ENCODE data around the gene CCDC194. TPM values are rescaled to one million over a fixed set of nuclear protein-coding genes. Genes with fewer than 3 reads are reported as not detected.
A peak's percentile ranks its signal among the peaks of the same experiment; 100 is the strongest.

Gene CCDC194
- total and polyA plus RNA-seq, 2 of the 13 experiments (the other 11 are each of a cell fraction or from before 2014, with no cell fraction given): 0.13 to 0.21 TPM

DNA sequence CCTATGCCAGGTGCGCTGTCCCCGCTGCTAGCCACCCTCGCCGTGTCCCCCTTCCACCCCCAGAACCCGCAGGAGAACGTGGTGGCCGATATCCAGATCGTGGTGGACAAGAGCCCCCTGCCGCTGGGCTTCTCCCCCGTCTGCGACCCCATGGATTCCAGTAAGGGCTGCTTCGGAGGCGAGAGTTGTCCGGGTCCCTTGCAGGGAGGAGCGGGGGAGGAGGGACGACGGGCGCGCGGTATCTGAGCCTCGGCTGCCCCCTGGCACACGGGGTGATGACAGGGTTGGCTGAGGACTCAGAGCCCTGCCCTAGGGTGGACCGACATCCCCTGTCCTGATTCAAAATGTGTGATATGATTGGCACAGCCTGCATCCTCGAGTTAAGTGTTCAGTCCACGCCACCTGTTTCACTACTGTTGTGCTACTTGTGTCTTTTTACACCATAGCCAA is 26.5 kb upstream of the CCDC194 start (continued):
- TF ChIP-seq, protein P1, sequence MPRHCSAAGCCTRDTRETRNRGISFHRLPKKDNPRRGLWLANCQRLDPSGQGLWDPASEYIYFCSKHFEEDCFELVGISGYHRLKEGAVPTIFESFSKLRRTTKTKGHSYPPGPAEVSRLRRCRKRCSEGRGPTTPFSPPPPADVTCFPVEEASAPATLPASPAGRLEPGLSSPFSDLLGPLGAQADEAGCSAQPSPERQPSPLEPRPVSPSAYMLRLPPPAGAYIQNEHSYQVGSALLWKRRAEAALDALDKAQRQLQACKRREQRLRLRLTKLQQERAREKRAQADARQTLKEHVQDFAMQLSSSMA (CRISPR knock-in tag; IDR thresholded peaks at IDR 0.05): peak; percentile 77; the same call in 1 of the 2 replicates
- TF ChIP-seq JDP2 (CRISPR knock-in tag; IDR thresholded peaks at IDR 0.05; ENCODE audit: borderline replicate concordance) (no peak), HOXA3 (CRISPR knock-in tag; IDR thresholded peaks at IDR 0.05) (no peak), KAT7 (CRISPR knock-in tag; IDR thresholded peaks at IDR 0.05; ENCODE audit: borderline replicate concordance) (no peak), ZNF260 (CRISPR knock-in tag; IDR thresholded peaks at IDR 0.05; ENCODE audit: borderline replicate concordance, low read depth) (no peak), IRF2 (CRISPR knock-in tag; IDR thresholded peaks at IDR 0.05) (no peak), TP53 (CRISPR knock-in tag; conservative IDR thresholded peaks at IDR 0.05) (no peak), ZNF530 (CRISPR knock-in tag; IDR thresholded peaks at IDR 0.05; ENCODE audit: low read depth) (no peak), ZNF781 (CRISPR knock-in tag; IDR thresholded peaks at IDR 0.05; ENCODE audit: borderline replicate concordance, not compliant biosample characterization) (no peak), KDM3A (CRISPR knock-in tag; IDR thresholded peaks at IDR 0.05; ENCODE audit: low read depth) (no peak), DNMT3B (CRISPR knock-in tag; conservative IDR thresholded peaks at IDR 0.05) (no peak), SOX5 (CRISPR knock-in tag; IDR thresholded peaks at IDR 0.05; ENCODE audit: borderline replicate concordance) (no peak), SRSF1 (optimal IDR thresholded peaks at IDR 0.05; ENCODE audit: low read depth, low read length) (no peak), ZNF672 (CRISPR knock-in tag; IDR thresholded peaks at IDR 0.05) (no peak), EED (CRISPR knock-in tag; IDR thresholded peaks at IDR 0.05) (no peak), ZNF326 (CRISPR knock-in tag; IDR thresholded peaks at IDR 0.05; ENCODE audit: borderline replicate concordance) (no peak), ZNF746 (CRISPR knock-in tag; IDR thresholded peaks at IDR 0.05) (no peak)
- TF ChIP-seq, protein P2, sequence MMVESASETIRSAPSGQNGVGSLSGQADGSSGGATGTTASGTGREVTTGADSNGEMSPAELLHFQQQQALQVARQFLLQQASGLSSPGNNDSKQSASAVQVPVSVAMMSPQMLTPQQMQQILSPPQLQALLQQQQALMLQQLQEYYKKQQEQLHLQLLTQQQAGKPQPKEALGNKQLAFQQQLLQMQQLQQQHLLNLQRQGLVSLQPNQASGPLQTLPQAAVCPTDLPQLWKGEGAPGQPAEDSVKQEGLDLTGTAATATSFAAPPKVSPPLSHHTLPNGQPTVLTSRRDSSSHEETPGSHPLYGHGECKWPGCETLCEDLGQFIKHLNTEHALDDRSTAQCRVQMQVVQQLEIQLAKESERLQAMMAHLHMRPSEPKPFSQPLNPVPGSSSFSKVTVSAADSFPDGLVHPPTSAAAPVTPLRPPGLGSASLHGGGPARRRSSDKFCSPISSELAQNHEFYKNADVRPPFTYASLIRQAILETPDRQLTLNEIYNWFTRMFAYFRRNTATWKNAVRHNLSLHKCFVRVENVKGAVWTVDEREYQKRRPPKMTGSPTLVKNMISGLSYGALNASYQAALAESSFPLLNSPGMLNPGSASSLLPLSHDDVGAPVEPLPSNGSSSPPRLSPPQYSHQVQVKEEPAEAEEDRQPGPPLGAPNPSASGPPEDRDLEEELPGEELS (CRISPR knock-in tag; IDR thresholded peaks at IDR 0.05): no peak
- TF ChIP-seq, protein P3, sequence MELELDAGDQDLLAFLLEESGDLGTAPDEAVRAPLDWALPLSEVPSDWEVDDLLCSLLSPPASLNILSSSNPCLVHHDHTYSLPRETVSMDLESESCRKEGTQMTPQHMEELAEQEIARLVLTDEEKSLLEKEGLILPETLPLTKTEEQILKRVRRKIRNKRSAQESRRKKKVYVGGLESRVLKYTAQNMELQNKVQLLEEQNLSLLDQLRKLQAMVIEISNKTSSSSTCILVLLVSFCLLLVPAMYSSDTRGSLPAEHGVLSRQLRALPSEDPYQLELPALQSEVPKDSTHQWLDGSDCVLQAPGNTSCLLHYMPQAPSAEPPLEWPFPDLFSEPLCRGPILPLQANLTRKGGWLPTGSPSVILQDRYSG (CRISPR knock-in tag; IDR thresholded peaks at IDR 0.05): no peak
- TF ChIP-seq, protein P4, sequence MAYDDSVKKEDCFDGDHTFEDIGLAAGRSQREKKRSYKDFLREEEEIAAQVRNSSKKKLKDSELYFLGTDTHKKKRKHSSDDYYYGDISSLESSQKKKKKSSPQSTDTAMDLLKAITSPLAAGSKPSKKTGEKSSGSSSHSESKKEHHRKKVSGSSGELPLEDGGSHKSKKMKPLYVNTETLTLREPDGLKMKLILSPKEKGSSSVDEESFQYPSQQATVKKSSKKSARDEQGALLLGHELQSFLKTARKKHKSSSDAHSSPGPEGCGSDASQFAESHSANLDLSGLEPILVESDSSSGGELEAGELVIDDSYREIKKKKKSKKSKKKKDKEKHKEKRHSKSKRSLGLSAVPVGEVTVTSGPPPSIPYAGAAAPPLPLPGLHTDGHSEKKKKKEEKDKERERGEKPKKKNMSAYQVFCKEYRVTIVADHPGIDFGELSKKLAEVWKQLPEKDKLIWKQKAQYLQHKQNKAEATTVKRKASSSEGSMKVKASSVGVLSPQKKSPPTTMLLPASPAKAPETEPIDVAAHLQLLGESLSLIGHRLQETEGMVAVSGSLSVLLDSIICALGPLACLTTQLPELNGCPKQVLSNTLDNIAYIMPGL (CRISPR knock-in tag; IDR thresholded peaks at IDR 0.05; ENCODE audit: borderline replicate concordance in 1 of 2, low read depth in 1 of 2): peak; percentile 10 to 22; a peak in 1 of 4 replicates
- TF ChIP-seq, protein P5, sequence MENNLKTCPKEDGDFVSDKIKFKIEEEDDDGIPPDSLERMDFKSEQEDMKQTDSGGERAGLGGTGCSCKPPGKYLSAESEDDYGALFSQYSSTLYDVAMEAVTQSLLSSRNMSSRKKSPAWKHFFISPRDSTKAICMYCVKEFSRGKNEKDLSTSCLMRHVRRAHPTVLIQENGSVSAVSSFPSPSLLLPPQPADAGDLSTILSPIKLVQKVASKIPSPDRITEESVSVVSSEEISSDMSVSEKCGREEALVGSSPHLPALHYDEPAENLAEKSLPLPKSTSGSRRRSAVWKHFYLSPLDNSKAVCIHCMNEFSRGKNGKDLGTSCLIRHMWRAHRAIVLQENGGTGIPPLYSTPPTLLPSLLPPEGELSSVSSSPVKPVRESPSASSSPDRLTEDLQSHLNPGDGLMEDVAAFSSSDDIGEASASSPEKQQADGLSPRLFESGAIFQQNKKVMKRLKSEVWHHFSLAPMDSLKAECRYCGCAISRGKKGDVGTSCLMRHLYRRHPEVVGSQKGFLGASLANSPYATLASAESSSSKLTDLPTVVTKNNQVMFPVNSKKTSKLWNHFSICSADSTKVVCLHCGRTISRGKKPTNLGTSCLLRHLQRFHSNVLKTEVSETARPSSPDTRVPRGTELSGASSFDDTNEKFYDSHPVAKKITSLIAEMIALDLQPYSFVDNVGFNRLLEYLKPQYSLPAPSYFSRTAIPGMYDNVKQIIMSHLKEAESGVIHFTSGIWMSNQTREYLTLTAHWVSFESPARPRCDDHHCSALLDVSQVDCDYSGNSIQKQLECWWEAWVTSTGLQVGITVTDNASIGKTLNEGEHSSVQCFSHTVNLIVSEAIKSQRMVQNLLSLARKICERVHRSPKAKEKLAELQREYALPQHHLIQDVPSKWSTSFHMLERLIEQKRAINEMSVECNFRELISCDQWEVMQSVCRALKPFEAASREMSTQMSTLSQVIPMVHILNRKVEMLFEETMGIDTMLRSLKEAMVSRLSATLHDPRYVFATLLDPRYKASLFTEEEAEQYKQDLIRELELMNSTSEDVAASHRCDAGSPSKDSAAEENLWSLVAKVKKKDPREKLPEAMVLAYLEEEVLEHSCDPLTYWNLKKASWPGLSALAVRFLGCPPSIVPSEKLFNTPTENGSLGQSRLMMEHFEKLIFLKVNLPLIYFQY (CRISPR knock-in tag; IDR thresholded peaks at IDR 0.05; ENCODE audit: borderline replicate concordance): no peak
